HG02610 (cell line): Measurements from ENCODE around the gene LYRM9.
A peak's percentile ranks its signal among the peaks of the same experiment; 100 is the strongest.
"Not testable (repeated sequence)": the region's sequence is repeated elsewhere in the genome, so short reads cannot be mapped to it uniquely, and the experiment has no call there.

Experiments
- ATAC-seq: cut with Tn5 transposase; IDR thresholded peaks from one replicate; pipeline ENCODE4 v1.9.1; 2021; ENCODE audit warnings: mild to moderate bottlenecking, moderate library complexity; ENCODE audit not compliant: unreplicated experiment

Gene LYRM9

GRCh38 chr17:27906623-27907022, 13.5 kb upstream of the LYRM9 start:
- no peak for ATAC-seq

- ATAC-seq = no peak
Observed at GRCh38 chr17:27906226-27906580, 13.0 kb upstream of the LYRM9 start.

DNA sequence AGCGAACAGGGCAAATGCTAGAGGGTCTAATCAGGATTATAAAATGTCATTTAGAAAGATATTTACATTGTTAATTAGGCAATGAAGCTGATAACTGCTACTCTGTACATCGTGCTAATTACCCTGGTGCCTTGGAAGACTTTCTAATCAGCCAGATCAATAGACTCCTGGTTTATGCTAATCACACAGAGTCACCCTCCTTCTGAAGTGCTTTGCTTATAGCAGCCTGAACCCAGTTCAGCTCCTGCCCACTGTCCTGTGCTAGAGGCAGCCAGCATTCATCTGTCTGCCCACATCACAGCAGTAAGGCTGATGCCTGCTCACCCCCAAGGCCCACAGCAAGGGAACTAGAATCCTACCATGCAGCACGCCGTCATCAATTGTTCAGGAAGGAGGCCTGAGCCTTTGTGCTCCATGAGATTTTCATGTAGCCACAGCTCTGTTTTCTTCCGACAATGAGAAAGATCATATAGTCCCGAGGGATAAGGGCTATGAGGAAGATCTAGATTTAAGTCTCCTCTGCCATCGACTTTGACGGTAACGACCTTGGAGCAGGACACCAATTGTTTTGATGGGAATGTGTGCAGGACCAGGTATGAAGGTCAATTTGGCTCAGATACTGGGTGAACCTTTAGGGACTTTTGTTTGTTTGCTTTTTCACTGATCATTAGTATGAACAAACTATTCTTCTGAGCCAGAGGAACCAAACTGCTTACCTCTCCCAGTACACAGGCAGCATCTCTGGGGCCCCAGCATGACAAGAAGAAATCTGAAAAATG, 12.5 kb upstream of the LYRM9 start:
- ATAC-seq = no peak

GRCh38 chr17:27904534-27905446, 11.6 kb upstream of the LYRM9 start:
- no peak for ATAC-seq

GRCh38 chr17:27904114-27904513, 10.9 kb upstream of the LYRM9 start:
- no peak for ATAC-seq

DNA sequence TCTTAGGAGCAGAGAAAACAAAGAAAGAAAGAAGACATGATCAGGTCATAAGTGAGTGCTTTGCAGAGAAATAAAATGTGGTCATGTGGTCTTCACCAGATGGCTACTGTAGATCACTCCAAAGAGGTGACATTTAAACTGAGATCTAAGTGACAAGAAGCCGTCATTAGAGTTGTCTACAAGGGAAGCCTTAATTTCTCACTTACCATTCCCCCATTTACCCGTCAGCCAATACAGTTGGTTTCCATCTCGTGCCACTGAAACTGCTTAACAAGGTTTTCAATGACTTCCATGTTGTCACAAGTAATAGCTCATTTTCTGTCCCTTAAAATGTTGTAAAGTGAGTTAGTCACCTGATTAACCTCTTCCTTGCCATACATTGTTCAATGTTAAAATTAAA, 6.4 kb upstream of the LYRM9 start:
- ATAC-seq = no peak

DNA sequence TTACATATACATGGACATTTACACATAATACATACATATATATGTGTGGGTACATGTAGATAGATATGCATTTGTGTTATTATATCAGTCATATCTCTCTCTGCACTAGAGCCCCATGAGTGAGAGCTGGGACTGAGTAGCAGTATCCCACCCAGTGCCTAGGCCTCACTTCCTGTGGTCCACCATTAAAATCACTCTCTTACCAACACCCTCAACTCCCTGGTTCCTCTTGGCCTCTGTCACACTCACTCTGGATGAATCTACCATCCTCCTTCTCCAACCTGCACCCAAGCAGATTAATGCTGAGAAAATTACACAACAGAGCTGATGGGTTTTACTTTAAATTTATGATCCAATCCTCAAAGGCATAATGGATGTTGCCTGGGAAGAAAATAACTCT, 4.9 kb upstream of the LYRM9 start:
- ATAC-seq = no peak

DNA sequence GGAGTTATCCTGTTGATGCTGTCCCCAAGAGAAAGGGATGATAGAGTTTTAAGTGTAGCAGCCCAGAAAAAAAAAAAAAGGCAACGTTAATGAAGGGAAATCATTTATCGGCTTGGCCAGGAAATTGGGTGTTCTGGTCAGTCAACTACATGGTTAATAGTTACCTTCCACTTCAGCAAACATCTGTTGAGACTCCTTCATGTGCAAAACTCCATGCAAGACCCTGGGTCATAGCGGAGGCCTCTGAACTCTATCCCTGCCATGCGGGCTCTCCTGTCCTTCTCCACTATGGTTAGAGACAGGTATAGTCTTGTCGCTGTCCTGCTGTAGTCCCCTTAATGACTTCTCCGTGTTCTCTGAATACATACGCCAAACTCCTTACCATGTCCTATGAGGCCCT, 3.5 kb upstream of the LYRM9 start:
- no peak for ATAC-seq

DNA sequence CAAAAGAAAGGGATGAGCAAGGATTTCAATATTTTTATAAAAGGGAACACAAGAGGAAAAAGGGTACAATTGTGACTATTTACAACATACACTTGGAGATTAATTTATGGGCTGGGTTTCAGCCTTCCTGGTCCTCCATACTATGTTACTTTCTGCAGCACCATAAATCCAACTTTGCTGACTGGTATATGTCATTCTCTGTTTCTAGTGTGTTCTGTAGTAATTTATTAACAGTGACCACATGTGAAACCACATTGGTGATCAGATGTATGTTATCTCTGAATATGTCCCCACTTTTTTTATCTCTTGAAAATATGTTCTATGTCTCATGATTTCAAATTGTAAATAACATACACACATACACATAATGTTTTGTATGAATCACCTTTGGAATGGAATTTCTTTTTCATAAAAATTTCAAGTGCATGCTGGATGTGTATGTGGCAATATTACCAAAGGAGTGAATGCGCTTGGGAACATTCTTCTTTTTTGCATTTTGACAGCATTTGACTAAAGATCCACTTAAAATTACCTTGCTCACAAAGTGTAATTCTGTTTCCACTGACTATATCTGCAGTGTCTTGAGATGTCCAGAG, 2.9 kb upstream of the LYRM9 start:
- no peak for ATAC-seq

GRCh38 chr17:27895123-27895895, 2.1 kb upstream of the LYRM9 start:
- no peak for ATAC-seq

DNA sequence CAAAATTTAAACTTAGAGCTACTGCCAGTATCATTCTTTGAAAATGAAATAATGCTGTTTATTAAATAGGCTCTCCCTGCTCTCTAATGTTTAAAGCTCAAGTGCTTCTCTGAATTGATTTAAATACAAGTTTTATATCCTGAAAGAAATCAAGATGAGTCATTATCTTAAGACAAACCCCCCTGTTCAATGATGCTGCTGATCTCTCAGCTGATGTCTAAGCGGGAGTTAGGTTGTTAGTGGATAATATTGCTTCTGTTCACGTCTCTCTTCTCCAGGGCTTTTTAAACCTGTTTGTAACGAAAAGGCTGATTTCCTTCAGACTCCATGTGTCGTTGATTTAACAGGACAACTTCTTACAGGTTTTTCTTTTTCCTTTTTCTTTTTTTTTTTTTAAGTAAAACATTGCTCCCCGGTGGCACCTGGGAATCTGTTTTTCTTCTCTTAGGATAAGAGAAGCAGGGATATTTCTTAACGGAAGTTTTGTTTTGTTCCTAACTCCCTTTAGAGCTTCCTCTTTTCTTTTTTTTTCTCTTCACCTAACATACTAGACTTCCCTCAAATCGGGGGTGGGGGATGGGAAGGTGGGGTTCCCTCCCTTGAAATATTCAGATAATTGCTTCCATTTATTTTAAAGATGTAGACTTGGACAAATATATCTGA, 807 bp upstream of the LYRM9 start:
- ATAC-seq = no peak

- no peak for ATAC-seq
Observed at GRCh38 chr17:27892542-27892865, 661 bp downstream of the LYRM9 start.

DNA sequence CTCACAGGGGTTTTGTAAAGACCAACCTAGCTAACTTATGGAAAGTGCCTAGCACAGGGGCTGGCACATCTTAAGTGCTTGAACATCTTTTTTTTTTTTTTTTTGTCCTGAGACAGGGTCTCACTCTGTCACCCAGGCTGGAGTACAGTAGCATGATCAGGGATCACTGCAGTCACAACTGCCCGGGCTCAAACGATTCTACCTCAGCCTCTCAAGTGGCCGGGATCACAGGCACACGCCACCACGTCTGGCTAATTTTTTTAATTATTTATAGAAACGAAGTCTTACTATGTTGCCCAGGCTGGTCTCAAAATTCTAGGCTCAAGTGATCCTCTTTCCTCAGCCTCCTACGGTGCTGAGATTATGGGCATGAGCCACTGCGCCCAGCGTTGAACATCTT, 1.3 kb downstream of the LYRM9 start:
- ATAC-seq = no peak

GRCh38 chr17:27889711-27890251, 3.4 kb downstream of the LYRM9 start:
- ATAC-seq = no peak

- no peak for ATAC-seq
Observed at GRCh38 chr17:27888945-27889344, 4.2 kb downstream of the LYRM9 start.

- no peak for ATAC-seq
Observed at GRCh38 chr17:27888067-27888466, 5.1 kb downstream of the LYRM9 start.

DNA sequence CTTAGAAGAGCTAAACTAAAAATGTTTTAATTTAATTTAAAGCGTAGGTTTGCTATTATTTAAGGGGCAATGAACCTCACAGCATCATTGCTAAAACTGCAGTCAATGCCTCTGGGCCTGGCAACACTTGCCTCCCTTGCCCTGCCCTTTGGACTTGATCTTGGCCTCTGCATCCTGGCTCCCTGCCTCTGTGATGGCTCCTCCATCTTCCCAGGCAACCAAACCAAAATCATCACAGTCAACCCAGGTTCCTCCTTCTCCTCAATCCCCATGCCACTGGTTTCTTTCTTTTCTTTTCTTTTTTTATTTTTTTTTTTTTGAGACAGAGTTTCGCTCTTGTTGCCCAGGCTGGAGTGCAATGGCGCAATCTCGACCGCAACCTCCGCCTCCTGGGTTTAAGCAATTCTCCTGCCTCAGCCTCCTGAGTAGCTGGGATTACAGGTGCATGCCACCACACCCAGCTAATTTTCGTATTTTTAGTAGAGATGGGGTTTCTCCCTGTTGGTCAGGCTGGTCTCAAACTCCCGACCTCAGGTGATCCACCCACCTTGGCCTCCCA, 6.7 kb downstream of the LYRM9 start:
- not testable (repeated sequence) for ATAC-seq

- no peak for ATAC-seq
Observed at GRCh38 chr17:27882162-27882840, 10.9 kb downstream of the LYRM9 start.

- ATAC-seq = peak; percentile 75
Observed at GRCh38 chr17:27879987-27880608, 13.1 kb downstream of the LYRM9 start.
